Medulla oblongata (tissue), 1 donor: Measurements from ENCODE around the gene TMEM43.

Source experiments
- DNase-seq: peaks from one replicate; pipeline ENCODE4 v3.0.0-alpha.2; 2015; ENCODE audit errors: extremely low spot score

The TMEM43 gene

DNA sequence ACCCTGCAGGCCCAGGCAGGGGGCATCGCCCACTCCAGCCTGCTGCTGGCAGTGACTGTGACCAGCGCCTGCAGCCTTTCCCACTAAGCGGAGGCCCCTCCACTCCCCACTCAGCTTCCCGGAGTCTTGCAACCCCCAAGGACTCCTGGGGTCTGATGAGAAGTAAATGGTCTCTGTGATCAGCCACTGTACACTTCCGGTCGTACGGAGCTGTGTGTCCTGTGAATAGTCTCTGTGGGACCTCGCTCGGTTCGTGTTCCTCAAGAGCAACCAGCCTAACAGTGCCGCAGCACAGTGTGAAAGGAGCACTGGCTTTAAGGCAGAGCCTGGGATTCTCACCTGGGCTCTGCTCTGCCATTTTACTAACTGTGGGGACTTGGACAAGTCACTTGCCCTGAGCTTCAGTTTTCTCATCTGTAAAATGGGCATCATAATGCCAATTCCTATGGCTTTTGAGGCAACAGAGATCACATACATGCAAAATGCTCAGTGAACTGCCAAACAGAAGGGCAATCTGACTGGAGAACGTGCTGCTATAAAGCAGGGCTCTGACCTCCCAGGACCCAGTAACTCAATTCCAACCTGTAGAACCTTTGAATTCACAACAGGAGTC is 26.7 kb downstream of the TMEM43 start:
- no peak for DNase-seq

DNA sequence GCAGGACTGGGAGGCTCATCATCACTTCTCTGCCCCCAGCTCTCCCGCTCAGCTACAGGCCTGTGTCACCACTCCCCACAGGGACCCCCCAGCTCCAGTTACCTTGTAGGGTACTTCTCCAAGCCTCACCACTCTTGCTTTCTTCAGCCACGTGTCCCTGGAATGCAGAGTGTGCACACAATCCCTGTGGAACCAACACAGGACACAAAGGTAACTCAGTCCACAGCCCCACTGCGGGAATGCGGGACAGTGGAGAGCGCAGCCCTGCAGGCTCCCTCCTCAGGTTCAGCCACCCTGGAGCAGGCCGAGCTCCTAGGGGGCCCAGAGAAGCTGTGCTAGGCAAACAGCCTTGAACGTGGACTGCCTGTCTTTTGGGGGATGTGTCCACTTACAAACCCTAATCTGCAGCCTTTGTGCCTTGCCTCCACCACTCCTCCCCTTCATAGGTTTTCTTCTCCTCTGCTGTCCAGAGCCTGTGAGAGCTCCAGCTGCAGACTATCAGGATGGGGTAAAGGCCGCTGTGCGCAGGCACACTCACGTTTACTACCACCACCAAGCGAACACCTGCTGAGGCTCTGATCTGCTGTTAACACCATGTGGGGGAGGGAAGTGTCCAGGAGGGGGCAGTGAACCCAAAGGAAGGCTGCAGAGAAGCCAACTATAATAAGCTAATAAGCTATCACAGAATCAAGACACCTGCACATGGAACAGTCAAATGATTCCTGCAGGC is 27.5 kb downstream of the TMEM43 start:
- no peak for DNase-seq

DNA sequence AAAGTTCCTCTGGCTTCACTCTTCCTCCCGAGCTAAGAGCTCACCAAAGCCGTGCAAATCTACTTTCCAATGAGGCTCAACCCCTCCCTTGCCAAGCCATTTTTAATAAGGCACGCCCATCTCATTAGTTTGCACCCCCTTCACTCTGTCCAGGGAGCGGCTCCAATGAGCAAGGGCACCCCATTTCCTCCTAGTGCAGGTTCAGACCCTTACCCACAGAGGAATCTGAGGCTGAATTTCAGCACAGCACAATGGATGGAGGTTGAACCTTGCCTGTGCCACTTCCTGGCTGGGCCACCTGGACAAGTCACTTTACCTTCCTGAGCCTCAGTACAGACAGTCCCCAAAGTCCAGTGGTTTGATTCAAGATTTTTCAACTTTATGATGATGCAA is 28.1 kb downstream of the TMEM43 start:
- no peak for DNase-seq

DNA sequence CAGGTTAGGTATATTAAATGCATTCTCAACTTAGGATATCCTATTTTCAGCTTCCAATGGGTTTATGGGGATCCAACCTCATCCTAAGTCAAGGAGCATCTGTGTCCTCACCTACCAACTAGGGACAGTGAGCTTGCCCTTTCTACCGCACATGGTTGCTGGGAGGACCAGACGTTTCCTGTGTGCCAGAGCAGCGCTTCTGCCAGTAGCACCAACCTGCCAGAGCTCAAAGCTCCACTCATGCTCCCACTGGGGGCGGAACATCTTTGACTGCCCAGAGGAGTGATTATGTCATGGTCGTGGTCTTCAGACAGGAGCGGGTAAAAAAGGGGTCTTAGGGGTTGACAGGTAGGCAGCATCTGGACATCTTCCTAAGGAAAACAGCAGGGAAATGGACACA is 28.8 kb downstream of the TMEM43 start:
- no peak for DNase-seq

DNA sequence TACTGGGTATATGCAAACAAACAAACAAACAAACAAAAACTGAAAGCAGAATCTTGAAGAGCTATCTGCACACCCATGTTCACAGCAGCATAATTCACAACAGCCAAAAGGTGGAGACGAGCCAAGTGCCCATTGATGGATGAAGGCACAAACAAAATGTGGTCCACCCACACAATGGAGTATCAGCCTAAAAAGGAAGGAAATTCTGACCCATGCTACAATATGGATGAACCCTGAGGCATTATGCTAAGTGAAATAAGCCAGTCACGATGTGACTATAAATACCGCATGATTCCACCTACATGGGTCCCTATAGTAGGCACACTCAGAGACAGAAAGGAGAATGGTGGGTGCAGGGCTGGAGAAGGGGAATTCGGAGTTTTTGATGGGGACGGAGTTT is 29.4 kb downstream of the TMEM43 start:
- DNase-seq = no peak

DNA sequence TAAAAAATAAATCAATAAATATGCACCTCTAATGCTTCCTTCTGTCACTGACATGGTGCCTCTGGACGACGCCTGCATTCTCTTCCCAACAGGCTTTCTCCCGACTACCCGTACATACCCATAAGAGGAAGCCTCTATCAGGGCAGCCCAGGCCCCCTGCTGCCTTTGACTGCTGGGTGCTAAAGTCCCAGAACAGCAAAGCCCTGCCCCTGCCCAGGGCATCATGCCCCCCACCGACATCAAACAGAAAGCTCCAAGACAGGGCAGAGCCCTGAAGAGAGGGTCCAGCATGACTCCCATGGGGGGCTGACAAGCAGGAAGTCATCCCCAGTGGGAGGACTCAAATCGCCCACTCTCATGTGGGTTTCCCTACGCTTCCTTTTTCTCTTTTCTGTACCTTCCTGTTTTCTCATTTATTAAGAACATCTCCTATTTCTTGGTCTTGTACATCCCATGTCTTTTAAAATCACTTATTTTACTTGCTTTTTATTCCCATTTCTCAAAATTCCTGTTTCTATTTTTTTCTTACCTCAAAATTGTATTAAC is 30.1 kb downstream of the TMEM43 start:
- DNase-seq = no peak

DNA sequence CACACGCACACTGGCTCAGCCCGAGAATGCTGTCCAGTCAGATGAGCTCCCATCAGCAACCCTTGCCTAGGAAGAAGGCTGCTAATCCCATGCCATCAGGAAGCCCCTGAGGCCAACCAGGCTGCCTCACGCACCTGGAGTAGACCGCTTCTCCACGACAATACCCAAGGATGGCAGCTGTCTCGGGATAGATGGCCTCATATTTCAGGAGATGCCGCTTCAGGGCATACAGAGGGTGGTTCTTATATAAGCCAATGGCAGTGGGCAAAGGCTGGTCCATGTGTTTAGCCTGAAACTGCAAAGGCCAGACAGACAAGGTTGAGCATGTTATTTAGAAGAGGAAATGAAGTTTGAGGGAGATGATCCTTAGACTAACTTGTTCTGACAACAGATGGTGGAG is 31.3 kb downstream of the TMEM43 start:
- no peak for DNase-seq

DNA sequence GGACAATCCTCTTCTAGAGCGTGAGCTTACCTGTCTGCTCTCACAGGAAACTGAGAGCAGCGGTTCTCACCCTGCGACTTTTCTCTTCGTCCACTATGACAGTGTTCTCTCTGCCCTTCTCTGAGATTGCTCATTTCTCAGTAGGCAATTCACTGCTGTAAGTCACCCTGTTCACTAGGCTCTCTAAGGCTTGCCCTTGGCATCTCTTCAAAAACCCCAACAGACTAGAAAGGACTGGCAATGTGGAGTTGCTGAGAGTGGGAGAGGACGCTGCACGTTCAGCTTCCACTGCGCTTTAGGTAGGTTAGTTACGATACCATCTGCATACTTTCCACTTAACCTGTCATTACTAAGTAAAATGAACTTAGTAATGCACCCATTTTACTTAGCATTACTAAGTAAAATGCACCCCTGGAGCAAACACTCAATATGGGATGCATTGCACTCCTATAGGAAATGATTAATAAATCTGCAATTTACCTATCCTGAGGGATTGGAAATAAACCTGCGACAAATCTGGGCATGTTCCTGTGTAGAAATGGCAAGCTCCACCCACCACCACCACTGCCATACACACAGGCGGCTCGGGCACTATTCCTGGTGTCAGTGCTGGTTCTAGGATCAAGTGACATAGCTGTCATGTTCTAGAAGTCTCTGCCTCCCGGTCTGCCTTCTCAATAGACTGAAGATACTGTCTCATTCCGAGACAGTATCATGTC is 32.1 kb downstream of the TMEM43 start:
- no peak for DNase-seq

DNA sequence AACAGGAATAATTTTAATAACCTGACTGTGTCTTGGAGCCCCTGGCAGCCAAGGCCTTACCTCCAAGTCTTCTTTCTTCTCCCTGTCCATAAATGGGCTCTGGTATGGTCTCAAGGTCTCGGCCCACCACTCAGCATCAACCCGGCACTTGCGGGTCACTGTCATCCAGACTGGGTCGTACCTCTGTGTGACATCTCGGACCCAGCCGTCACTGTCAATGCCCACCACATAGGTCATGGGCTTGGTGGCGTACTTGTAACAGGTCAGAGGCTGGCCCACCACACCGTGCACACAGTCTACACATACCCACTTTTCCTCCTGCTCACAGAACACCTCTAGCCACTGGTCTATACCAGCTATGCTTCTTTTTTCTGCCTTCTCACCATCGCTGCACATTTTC is 33.1 kb downstream of the TMEM43 start:
- no peak for DNase-seq

DNA sequence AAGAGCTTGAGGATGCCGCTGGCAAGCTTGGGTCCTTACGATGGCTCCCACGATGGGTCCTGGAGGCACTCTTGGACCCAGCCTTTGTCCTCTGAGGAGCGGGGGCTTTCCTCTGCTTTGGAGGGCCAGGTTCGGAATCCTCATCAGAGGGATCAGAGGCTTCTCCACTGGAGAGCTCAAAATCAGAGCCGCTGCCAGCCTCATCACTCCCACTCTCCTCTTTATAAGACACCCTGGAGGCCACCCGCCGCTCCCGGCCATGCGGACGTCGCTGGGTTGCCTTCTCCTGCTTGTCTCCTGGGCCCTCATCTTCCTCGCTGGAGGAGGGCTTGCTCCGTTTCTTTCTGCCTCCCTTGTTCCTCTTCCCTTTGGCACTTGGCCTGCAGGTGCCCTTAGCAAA is 33.5 kb downstream of the TMEM43 start:
- no peak for DNase-seq

DNA sequence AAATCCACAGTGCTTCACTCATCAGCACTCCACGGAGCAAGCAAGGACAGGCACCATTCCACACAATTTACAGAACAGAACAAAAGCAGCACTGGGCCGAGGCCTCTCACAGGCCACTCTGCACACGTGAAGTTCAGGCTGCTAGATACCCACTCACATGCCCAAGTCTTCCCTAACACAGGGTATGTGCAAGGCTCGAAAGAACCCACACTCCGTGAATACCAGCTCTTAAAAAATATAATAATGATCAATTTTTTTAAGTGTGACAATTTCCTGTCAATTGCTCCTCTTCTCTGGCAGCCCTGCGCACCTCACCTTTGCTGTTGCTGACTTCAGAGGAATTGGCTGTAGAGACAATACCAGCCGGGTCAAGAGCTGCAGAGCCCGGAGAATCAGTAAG is 34.6 kb downstream of the TMEM43 start:
- DNase-seq = no peak

DNA sequence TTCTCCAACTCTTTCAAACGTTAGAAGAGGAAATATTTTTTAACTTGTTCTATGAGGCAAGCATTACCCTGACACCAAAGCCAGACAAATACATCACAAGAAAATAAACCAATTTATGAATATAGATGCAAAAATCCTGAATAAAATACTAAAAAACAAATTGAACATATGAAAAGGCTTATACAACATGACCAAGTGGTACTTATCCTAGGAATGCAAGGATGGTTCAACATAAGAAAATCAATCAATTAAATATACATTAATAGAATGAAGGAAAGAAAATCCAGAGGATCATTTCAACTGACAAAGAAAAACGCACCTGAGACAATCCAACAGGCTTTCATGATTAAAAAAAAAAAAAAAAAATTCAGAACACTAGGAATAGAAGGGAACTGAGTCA is 36.4 kb downstream of the TMEM43 start:
- no peak for DNase-seq

DNA sequence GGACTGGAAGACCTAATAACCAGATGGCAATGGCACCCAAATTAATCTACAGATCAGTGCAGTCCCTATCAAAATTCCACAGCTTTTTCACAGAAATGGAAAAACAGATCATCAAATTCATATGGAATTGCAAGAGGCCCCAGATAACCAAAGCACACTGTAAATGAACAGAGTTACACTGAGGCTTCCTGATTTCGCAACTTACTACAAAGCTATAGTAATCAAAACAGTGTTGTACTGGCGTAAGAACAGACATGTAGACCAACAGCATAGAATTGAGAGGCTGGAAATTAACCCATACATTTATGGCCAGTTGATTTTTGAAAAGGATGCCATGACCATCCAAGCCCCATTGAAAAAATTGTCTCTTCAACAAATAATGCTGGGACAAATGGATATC is 37.3 kb downstream of the TMEM43 start:
- DNase-seq = no peak

DNA sequence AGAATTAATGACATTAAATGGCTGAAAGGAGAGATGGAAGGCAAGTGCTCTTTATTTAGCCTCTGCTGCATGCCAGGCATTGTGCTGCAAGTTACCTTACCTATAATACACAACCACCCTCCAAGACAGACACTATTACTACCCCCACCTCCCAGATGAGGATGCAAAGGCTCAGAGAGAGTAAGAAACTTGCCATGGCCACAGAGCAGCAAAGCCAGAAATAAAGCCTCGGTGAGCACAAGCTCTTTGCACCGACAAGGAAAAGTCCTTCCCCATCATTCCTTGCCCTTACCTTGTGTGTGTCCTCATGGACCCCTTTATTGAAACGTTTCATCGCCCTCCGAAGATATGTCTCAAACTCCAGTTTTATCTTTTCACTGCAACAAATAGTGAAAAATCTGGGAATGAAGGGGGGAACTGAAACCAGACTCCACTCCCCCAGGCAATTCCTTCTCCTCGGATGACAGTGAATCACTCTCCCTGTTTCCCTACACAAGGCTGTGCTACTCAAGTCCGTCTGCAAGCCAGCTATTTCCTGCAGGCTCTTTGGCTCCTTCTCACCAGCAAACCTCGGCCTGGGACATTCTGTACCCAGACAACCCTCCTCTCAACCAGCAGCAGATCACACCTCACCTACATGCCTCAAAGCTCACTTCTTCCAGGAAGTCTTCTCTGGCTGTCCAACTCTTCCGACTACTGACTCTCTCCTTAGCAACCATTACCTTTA is 42.2 kb downstream of the TMEM43 start:
- no peak for DNase-seq

DNA sequence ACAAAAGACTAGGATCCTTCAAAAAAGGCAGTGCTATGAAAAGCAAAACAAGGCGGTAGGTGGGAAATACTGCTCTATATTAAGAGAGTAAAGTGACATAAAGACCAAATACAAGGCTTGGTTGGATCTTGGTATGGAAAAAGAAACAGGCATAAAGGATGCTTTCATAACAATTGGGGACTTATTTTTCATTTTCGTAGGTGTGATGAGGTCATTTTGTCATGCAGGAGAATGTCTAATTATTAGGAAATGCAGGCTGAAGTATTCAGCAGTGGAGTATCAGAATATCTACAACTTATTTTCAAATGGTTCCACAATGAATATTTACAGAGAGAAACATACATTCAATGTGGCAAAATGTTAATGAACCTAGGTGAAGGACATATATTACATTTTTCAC is 44.6 kb downstream of the TMEM43 start:
- DNase-seq = no peak

DNA sequence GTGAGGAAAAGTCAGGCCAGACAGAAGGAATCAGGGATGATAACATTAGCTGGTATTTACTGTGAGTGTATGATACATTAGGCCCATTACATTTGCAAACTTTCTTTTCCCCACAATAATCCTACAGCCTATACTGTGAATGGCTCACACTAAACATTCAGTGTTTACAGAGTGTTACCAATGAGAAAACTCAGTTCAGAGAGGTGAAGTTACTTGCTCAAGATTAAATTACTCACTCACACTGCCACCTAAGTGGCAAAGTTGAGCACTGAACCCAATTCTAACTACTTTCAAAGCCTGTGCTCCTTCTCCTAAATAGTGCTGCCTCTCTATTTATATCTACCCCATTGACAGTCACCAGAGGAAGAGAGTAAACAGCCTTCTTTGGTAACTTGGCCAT is 45.0 kb downstream of the TMEM43 start:
- DNase-seq = no peak

DNA sequence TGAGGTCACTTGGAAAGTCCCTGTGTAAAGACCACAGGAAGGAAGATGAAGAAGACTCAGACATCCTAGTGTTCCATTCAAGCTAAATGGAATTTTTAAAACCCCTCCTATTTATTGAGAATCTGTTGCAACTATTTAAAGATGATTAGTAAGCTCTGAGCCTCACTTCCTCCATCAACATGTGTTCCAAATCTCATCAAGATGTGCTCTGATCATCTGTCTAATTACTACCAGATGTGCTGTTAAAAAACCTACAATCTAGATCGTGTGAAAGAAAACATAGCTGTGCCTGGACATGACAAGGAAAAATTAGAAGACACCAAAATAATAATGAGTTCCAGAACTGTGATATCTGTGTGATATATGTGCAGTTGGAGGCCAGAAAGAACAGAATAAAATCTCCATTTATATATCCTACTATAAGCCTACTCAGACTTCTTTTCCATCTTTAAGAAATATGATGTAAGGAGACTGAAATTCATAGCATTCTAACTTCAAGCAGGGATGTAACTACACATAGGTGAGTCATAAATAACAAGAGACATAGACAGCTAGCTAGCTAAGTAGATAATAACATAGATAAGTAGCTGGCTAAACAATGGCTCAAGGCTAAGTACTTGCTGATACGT is 45.8 kb downstream of the TMEM43 start:
- DNase-seq = no peak

DNA sequence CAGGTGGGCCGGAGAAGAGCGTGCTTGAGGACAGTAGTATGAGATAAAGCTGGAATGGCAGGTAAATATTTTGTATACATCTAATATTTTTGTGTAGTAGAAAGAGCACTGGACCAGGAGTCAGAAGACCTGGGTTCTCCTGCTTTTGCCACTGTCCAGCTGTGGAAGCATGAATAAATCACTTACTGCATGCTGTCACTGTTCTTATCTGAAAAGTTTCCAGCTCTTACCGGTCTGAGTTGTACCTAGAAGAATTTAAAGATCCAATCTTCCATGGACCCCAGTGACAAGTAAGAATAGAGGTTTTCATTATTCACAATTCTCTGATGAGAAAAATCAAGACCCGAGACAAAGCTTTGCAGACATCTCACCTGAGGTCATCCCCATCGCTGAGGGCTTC is 47.6 kb downstream of the TMEM43 start:
- DNase-seq = no peak

DNA sequence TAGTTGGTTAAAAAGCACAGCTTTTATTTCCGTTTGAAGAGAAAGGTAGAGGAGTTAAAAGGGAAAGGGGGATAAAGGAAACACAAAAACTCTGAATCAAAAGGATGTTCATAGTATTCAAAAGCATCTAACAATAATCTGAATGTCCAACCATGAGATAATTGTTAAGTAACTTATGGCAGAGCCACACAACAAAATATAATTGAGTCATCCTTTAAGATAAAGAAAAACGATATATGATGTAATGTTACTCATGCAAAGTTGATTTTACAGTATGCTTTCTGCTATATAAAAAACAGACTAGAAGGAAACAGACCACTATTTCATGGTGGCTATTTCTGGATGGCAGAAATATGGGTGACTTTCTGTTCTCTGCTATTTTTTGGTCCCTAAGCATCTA is 49.6 kb downstream of the TMEM43 start:
- DNase-seq = no peak

DNA sequence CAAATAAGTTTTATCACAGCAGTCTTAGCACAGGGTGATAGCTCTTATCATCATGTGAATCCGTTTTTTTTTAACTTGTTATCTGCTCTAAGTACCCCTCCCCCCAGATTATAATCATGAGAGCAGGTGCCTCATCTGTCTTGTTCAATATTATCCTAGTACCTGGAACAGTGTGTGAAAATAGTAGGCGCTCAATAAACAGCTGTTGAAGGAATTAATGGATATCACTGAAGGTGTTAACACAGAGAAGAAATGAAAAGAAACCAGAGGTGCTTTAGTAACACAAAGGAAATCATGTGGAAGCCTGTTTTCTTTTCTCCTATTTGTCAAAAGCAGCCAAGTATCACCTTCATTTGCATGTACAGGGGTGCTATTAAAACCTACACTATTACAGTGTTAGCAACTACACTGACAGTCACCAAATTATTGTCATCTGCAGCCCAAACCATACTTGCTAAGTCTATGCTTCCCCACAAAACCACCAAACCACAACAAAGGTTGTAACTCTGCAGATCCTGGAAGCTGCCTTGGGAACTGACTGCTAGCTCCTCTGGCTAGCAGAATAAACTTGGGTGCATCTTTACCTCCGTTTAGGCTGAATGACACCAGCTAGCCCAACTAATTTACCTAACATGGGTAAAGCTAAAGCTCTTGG is 50.7 kb downstream of the TMEM43 start:
- no peak for DNase-seq

DNA sequence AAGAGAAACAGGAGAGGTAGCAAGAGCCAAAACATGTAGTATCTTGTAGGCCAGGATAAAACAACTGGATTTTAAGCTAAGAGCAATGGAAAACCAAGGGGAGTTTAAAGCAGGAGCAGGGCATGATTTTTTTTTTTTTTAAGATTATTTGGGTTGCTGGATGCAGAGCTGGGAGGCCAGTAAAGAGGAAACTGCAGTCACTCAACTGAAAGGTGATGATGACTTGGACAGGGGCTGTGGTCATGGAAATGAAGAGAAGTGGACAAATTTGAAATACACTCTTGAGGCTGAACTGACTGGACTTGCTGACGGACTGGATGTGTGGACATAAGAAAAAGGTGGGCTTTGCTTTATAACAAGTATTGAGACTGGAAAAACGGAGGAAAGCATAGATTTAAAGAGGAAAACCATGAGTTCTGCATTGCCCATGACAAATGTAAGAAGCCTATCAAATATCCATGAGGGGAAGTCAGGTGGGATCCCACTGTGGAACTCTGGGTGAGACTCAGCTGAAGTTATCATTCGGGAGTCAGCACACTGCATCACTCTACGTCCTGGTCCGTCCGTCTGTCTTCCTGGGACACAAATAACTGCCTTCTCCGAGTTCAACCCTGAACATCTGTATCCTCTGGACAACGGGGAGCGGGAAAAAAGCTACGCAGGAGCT is 52.9 kb downstream of the TMEM43 start:
- peak; percentile 39 for DNase-seq
